Spleen (tissue), 11 donors: ENCODE results near the gene ISG20. TPM values are rescaled to one million over a fixed set of nuclear protein-coding genes. Genes with fewer than 3 reads are reported as not detected.
"Not testable (repeated sequence)": the region's sequence is repeated elsewhere in the genome, so short reads cannot be mapped to it uniquely, and the experiment has no call there.

Source experiments
- DNase-seq: peaks from one replicate; pipeline ENCODE4 v3.0.0-alpha.2; 2020
- H3K27ac ChIP-seq, 8 donors: fragments of 200-600 bp; sonication (generic) in 7 of 8; 1 replicate in 4 of 8; 2 replicates in 4 of 8; pipeline versions ENCODE4 v1.5.0 to v1.8.0; 2016 to 2021; ENCODE audit warnings: inconsistent platforms in 4 of 8, mild to moderate bottlenecking in 4 of 8, moderate library complexity in 1 of 8
- H3K27me3 ChIP-seq, 7 donors: fragments of 200-600 bp; sonication (generic) in 6 of 7; replicated peaks in 1 of 7; 1 replicate in 4 of 7; 2 replicates in 3 of 7; pipeline versions ENCODE4 v1.5.0 to v1.8.0; 2016 to 2021; ENCODE audit warnings: inconsistent platforms in 3 of 7, mild to moderate bottlenecking in 1 of 7
- H3K36me3 ChIP-seq, 6 donors: fragments of 200-600 bp; sonication (generic) in 5 of 6; 1 replicate in 4 of 6; 2 replicates in 2 of 6; pipeline versions ENCODE4 v1.5.0 to v1.8.0; 2016 to 2021; ENCODE audit warnings: inconsistent platforms in 2 of 6
- H3K4me1 ChIP-seq, 6 donors: fragments of 200-600 bp; sonication (generic) in 5 of 6; 1 replicate in 3 of 6; 2 replicates in 3 of 6; pipeline versions ENCODE4 v1.5.0 to v1.8.0; 2016 to 2021; ENCODE audit warnings: inconsistent platforms in 3 of 6
- H3K4me3 ChIP-seq, 8 donors: fragments of 200-600 bp; sonication (generic) in 7 of 8; 1 replicate in 4 of 8; 2 replicates in 4 of 8; pipeline versions ENCODE4 v1.5.0 to v1.8.0; 2016 to 2021; ENCODE audit warnings: inconsistent platforms in 4 of 8, mild to moderate bottlenecking in 4 of 8, moderate library complexity in 2 of 8
- H3K9me3 ChIP-seq, 8 donors: fragments of 200-600 bp; sonication (generic) in 7 of 8; 1 replicate in 4 of 8; 2 replicates in 4 of 8; pipeline versions ENCODE4 v1.5.0 to v1.8.0; 2016 to 2021; ENCODE audit warnings: inconsistent platforms in 4 of 8
- CTCF ChIP-seq, 11 experiments: fragments of 200-600 bp in 7 of 11; fragments of 450-650 bp in 4 of 11; sonication (generic) in 4 of 11; IDR thresholded peaks in 8 of 11; conservative IDR thresholded peaks in 3 of 11; 1 replicate in 7 of 11; 2 replicates in 4 of 11; pipeline versions ENCODE4 v1.4.0 to v1.8.0; 2016 to 2021; ENCODE audit warnings: antibody characterized with exemption in 11 of 11, inconsistent platforms in 4 of 11, mild to moderate bottlenecking in 1 of 11
- POLR2A ChIP-seq, 3 donors: fragments of 450-650 bp; IDR thresholded peaks; one replicate each; pipeline ENCODE4 v1.5.1; 2017; ENCODE audit warnings: antibody characterized with exemption in 3 of 3, mild to moderate bottlenecking in 1 of 3
- POLR2AphosphoS5 ChIP-seq, 3 donors: sonication (generic); formaldehyde crosslinking; IDR thresholded peaks; one replicate each; pipeline ENCODE4 v1.5.1; 2017; ENCODE audit warnings: antibody characterized with exemption in 3 of 3
- WGBS, 5 donors: extraction: QIAGEN DNeasy Blood & Tissue Kit in 3 of 5; methylation state at CpG; one replicate each; pipeline versions ENCODE4 v1.1.5 to v1.1.7; 2013 to 2018; 5-methylcytosine and 5-hydroxymethylcytosine counted together
- intact Hi-C: fragments of 100-400 bp; cut with DNase I; formaldehyde crosslinking; loops from one replicate; pipeline ENCODE4 v1.15.0; 2023; ENCODE audit warnings: low total_unique reads
- polyA plus RNA-seq, 3 donors: library from polyadenylated mRNA; stranded (reverse); fragments of 200-250 nt; gene quantifications; one replicate each; pipeline ENCODE4 v1.2.1, GENCODE V29; 2013
- total RNA-seq, 7 donors: library from RNA; depleted of rRNA in 3 of 7; stranded (reverse); fragments of >200 nt in 3 of 7; fragmentation: NEBNext Ultra II Directional in 4 of 7; extraction: Animal tissue kit (Norgen Biotek cat#: 25700) in 4 of 7; gene quantifications; one replicate each; pipeline versions ENCODE4 v1.1.0 to v1.2.1, GENCODE V29; 2016 to 2021
- donor health status: healthy with polysubstance abuse.
- donor health status: DM: no; HTN: no; CAD: no; lungs with moderate emphysema.
- donor health status: DM: no; HTN: no; CAD: no.
- donor health status: Bipolar disorder and iron deficiency.
- donor health status: healthy.
- donor health status: DM: no; HTN: no; CAD: no.
- donor health status: DM: yes; HTN: yes; CAD: no.

ISG20 gene
- total and polyA plus RNA-seq, 10 donors = 70.5 to 365 (median 142) TPM

DNA sequence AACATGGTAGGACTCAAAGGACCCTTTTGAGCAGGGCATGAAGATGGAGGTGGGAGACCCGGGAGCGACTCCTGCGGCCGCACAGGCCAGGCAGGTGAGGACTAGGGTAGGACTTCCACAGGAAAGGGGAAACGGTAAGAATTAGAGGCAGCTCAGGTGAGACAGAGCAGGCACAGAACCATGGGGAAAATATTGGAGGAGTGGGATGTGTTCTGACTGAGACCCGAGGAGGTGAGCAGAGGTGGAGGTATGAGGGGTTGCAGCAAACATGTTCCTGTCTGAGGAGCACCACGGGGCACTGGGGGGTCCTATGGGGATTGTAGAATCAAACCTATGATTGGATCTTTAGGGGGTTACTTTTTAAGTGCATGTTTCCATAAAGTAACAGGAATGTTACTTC is 1.4 kb upstream of the ISG20 start:
- no peaks in the 10 kb centered on the region for H3K27me3 ChIP-seq
- peak overlapping the region in 1 of 8 donors; percentile 76 for H3K4me3 ChIP-seq
- H3K36me3 ChIP-seq = peaks cover 0 to 30% (median 0%) of the 10 kb centered on the region in 6 donors
- no peaks in the 10 kb centered on the region for H3K9me3 ChIP-seq
- 69 to 83% (median 75%) methylated on average over 7 of the region's 7 CpGs for WGBS, 5 donors
- intact Hi-C loops = no loop called here
- TF ChIP-seq CTCF (IDR thresholded peaks at IDR 0.05 in 8 of 11, conservative IDR thresholded peaks at IDR 0.05 in 3 of 11) (no peak), POLR2A (IDR thresholded peaks at IDR 0.05) (no peak), POLR2AphosphoS5 (IDR thresholded peaks at IDR 0.05) (no peak)
- peak overlapping the region; percentile 93 to 99 (median 96) for H3K27ac ChIP-seq
- DNase-seq = peak; percentile 69
- peaks cover 42 to 98% (median 92%) of the 10 kb centered on the region in 6 donors for H3K4me1 ChIP-seq

DNA sequence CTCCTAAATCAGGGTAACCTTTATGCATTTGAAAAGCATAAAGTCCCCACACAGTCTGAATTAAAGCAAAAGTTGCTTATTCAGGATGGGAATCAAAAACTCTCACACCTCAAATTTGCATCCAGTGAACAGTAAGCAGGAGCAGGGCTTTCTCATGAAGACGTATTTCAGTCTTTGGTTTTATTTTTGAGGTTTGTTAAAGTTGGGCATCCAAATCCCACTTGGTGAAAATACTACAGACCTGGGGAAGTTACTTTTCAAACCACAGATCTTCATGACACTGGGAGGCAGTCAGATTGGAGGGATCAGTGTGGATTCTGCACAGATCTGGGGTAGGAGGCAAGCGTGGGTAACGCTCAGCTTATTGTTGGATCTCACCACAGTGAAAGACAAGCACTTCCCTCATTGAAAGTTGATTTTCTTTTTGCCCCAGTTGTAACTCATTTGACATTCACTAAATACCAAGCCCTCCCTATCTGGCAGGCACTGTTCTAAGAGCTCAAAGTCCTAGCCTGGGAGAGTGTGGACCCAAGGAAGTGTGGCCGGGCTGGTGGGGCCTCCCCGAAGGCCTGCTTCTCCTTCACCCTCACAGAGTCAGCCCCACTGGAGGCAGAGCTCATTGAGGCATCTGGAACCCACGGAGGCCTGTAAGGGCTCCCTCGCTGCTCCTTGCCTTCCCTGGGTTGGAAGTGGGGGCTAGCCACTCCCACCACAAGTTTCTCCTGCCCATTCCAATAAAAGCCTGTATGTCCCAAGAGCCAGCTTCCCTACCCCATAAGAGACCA is 783 bp upstream of the ISG20 start:
- peak; percentile 87 for DNase-seq
- WGBS, 5 donors = 48 to 64% (median 56%) methylated on average over 7 of the region's 7 CpGs
- Histone ChIP-seq H3K27ac (peak overlapping the region; percentile 93 to 99 (median 96)), H3K36me3 (peaks cover 0 to 33% (median 0%) of the 10 kb centered on the region in 6 donors), H3K27me3 (no peaks in the 10 kb centered on the region), H3K4me1 (peaks cover 41 to 97% (median 93%) of the 10 kb centered on the region in 6 donors), H3K9me3 (no peaks in the 10 kb centered on the region), H3K4me3 (peak overlapping the region in 7 of 8 donors; percentile 42 to 76 (median 47))
- TF ChIP-seq POLR2A (IDR thresholded peaks at IDR 0.05) = no peak
- TF ChIP-seq POLR2AphosphoS5 (IDR thresholded peaks at IDR 0.05) = no peak
- no peak for TF ChIP-seq CTCF (IDR thresholded peaks at IDR 0.05 in 8 of 11, conservative IDR thresholded peaks at IDR 0.05 in 3 of 11)
- intact Hi-C loops = no loop called here

GRCh38 chr15:88641959-88642452 is 3.2 kb downstream of the ISG20 start:
- H3K4me3 ChIP-seq = peak overlapping the region in 2 of 8 donors; percentile 47 to 76
- 69 to 84% (median 75%) methylated on average over 12 of the region's 12 CpGs for WGBS, 5 donors
- intact Hi-C loops = no loop called here
- peak; percentile 74 for DNase-seq
- no peaks in the 10 kb centered on the region for H3K27me3 ChIP-seq
- TF ChIP-seq POLR2AphosphoS5 (IDR thresholded peaks at IDR 0.05) (peak in 1 of 3 donors; percentile 5), POLR2A (IDR thresholded peaks at IDR 0.05) (no peak), CTCF (IDR thresholded peaks at IDR 0.05 in 8 of 11, conservative IDR thresholded peaks at IDR 0.05 in 3 of 11) (no peak)
- no peaks in the 10 kb centered on the region for H3K9me3 ChIP-seq
- peak overlapping the region; percentile 93 to 99 (median 96) for H3K27ac ChIP-seq
- H3K36me3 ChIP-seq = peaks cover 0 to 66% (median 8%) of the 10 kb centered on the region in 6 donors
- H3K4me1 ChIP-seq = peaks cover 33 to 99% (median 87%) of the 10 kb centered on the region in 6 donors

GRCh38 chr15:88642514-88642913 is 3.7 kb downstream of the ISG20 start:
- peak overlapping the region in 1 of 8 donors; percentile 76 for H3K4me3 ChIP-seq
- peak in 1 of 3 donors; percentile 10 for TF ChIP-seq POLR2AphosphoS5 (IDR thresholded peaks at IDR 0.05)
- H3K36me3 ChIP-seq = peaks cover 0 to 71% (median 8%) of the 10 kb centered on the region in 6 donors
- peak overlapping the region in 6 of 8 donors; percentile 96 to 99 (median 98) for H3K27ac ChIP-seq
- intact Hi-C loops, H3K27me3 ChIP-seq, H3K9me3 ChIP-seq: not testable (repeated sequence)
- peaks cover 32 to 99% (median 87%) of the 10 kb centered on the region in 6 donors for H3K4me1 ChIP-seq
- peak; percentile 59 for DNase-seq
- 91 to 97% (median 95%) methylated on average over 11 of the region's 11 CpGs for WGBS, 5 donors
